Panc1 (cell line): Measurements from ENCODE around the gene IGFBP4. TPM values are rescaled to one million over a fixed set of nuclear protein-coding genes. Genes with fewer than 3 reads are reported as not detected.

Source experiments
- ATAC-seq: fragments of 200-7000 bp; cut with Tn5 transposase; 2 replicates; pipeline ENCODE4 v1.9.1; 2020; ENCODE audit warnings: mild to moderate bottlenecking, moderate library complexity
- BruUV-seq: library from RNA; stranded (reverse); fragments of 400-500 nt; replicated peaks from 2 replicates; lab custom pipeline; 2021; lab: Mats Ljungman, UMichigan
- CTCF ChIA-PET: fragments of 300-600 bp; sonication (Branson Sonifier 250); formaldehyde crosslinking; loops from one replicate; lab custom pipeline; 2022; ENCODE audit warnings: antibody characterized with exemption; lab: Charles Lee
- POLR2A ChIA-PET: fragments of 300-600 bp; sonication (Branson Sonifier 250); formaldehyde crosslinking; loops from one replicate; lab custom pipeline; 2022; ENCODE audit warnings: antibody characterized with exemption; lab: Charles Lee
- DNase-seq: peaks from one replicate; pipeline ENCODE4 v3.0.0-alpha.2; 2010; ENCODE audit warnings: low read depth, low spot score
- H3K27ac ChIP-seq: 2 replicates; pipeline ENCODE4 v1.5.1; 2011; ENCODE audit warnings: mild to moderate bottlenecking, low read length, inconsistent platforms
- H3K27me3 ChIP-seq: fragments of 200-500 bp; sonication (Bioruptor generic); 2 replicates; pipeline ENCODE4 v1.6.0; 2014; ENCODE audit warnings: low read length, inconsistent platforms; ENCODE audit not compliant: control insufficient read depth, insufficient read depth
- H3K36me3 ChIP-seq: fragments of 200-500 bp; sonication (Bioruptor generic); 2 replicates; pipeline ENCODE4 v1.5.1; 2014; ENCODE audit warnings: inconsistent platforms, mild to moderate bottlenecking, low read length, moderate library complexity; ENCODE audit not compliant: control insufficient read depth, insufficient read depth
- H3K4me1 ChIP-seq: 2 replicates; pipeline ENCODE4 v1.5.1; 2011; ENCODE audit warnings: inconsistent platforms, mild to moderate bottlenecking, low read length, moderate library complexity; ENCODE audit not compliant: control insufficient read depth, insufficient read depth
- H3K4me3 ChIP-seq, 2 experiments: 2 replicates each; pipeline ENCODE4 v1.5.1; 2011 to 2012; ENCODE audit warnings: low read depth in 2 of 2, low read length in 2 of 2, mild to moderate bottlenecking in 2 of 2, inconsistent platforms in 1 of 2, moderate library complexity in 1 of 2
- H3K9me3 ChIP-seq: fragments of 200-500 bp; sonication (Bioruptor generic); 2 replicates; pipeline ENCODE4 v1.5.1; 2014; ENCODE audit warnings: low read depth, mild to moderate bottlenecking, inconsistent platforms, low read length, moderate library complexity; ENCODE audit not compliant: control insufficient read depth, insufficient read depth
- CTCF ChIP-seq: fragments of 450-650 bp; IDR thresholded peaks from 2 replicates; pipeline ENCODE4 v1.5.1; 2017; ENCODE audit warnings: mild to moderate bottlenecking
- POLR2AphosphoS5 ChIP-seq: IDR thresholded peaks from 2 replicates; pipeline ENCODE4 v1.6.1; 2012; ENCODE audit warnings: mild to moderate bottlenecking, low read depth, low read length, moderate library complexity
- REST ChIP-seq, 2 experiments: IDR thresholded peaks; 2 replicates each; pipeline ENCODE4 v1.6.1; 2011 to 2012; ENCODE audit warnings: low read depth in 2 of 2, control low read depth in 1 of 2, low read length in 1 of 2, mild to moderate bottlenecking in 1 of 2, moderate library complexity in 1 of 2; ENCODE audit not compliant: insufficient read depth in 1 of 2
- SIN3A ChIP-seq: IDR thresholded peaks from 2 replicates; pipeline ENCODE4 v1.6.1; 2012; ENCODE audit warnings: low read depth, mild to moderate bottlenecking, low read length, moderate library complexity, borderline replicate concordance; ENCODE audit not compliant: insufficient read depth
- TCF7L2 ChIP-seq: IDR thresholded peaks from 2 replicates; pipeline ENCODE4 v1.6.1; 2011; ENCODE audit warnings: mild to moderate bottlenecking, low read depth, low read length, inconsistent platforms
- in situ Hi-C: cut with HindIII; loops from 2 replicates; pipeline ENCODE4 v1.10.0; 2016; ENCODE audit warnings: low sequenced_read_pairs, low pct_unique_long_range_greater_than_20kb
- intact Hi-C: fragments of 100-400 bp; cut with micrococcal nuclease; formaldehyde crosslinking; loops from one replicate; pipeline ENCODE4 v1.10.0; 2022; ENCODE audit not compliant: unreplicated experiment
- total RNA-seq: library from RNA; stranded (reverse); gene quantifications from one replicate; pipeline ENCODE4 v1.2.1, GENCODE V29; 2021; ENCODE audit not compliant: unreplicated experiment

IGFBP4 gene
- total RNA-seq, 1 experiment from 2014 or later = 27.1 TPM

GRCh38 chr17:40402668-40403067, 40.6 kb upstream of the IGFBP4 start:
- H3K4me1 ChIP-seq = no peaks in the 10 kb centered on the region
- CTCF ChIA-PET = no interaction called here
- ATAC-seq (no peak), DNase-seq (no peak)
- in situ Hi-C loops (no loop called here), intact Hi-C loops (no loop called here)
- no TSS peak for BruUV-seq
- POLR2A ChIA-PET = interaction anchor here (0.6 kb wide), 3 partner anchors 37 to 181 kb away, joined by 3 to 12 read pairs (median 6); no protein-coding TSS in a partner anchor
- H3K27me3 ChIP-seq = no peaks in the 10 kb centered on the region
- H3K9me3 ChIP-seq = no peaks in the 10 kb centered on the region
- no peak for TF ChIP-seq SIN3A
- TF ChIP-seq CTCF = no peak
- no peak for TF ChIP-seq REST (IDR thresholded peaks at IDR 0.05; ENCODE audit: insufficient read depth in 1 of 2, low read depth in 2 of 2, low read length in 1 of 2)
- no peak for TF ChIP-seq POLR2AphosphoS5
- no peak for TF ChIP-seq TCF7L2
- H3K36me3 ChIP-seq = peaks cover 80% of the 10 kb centered on the region
- H3K27ac ChIP-seq = no peak overlapping the region
- no peak overlapping the region for H3K4me3 ChIP-seq

- Histone ChIP-seq H3K36me3 (peaks cover 81% of the 10 kb centered on the region), H3K27me3 (no peaks in the 10 kb centered on the region), H3K27ac (peak overlapping the region; percentile 20; the same call in 1 of the 2 replicates), H3K9me3 (no peaks in the 10 kb centered on the region), H3K4me3 (no peak overlapping the region), H3K4me1 (no peaks in the 10 kb centered on the region)
- BruUV-seq = no TSS peak
- DNase-seq (no peak), ATAC-seq (no peak)
- POLR2A ChIA-PET = no interaction called here
- CTCF ChIA-PET = no interaction called here
- TF ChIP-seq REST (IDR thresholded peaks at IDR 0.05; ENCODE audit: insufficient read depth in 1 of 2, low read depth in 2 of 2, low read length in 1 of 2) = no peak
- no peak for TF ChIP-seq TCF7L2
- TF ChIP-seq SIN3A = no peak
- TF ChIP-seq CTCF = no peak
- TF ChIP-seq POLR2AphosphoS5 = no peak
- in situ Hi-C loops = no loop called here
- intact Hi-C loops = no loop called here
Measured at GRCh38 chr17:40404003-40404402, 39.2 kb upstream of the IGFBP4 start.
